ENCODE measurements around the gene TPK1. TPM values are rescaled to one million over a fixed set of nuclear protein-coding genes. Genes with fewer than 3 reads are reported as not detected.
"Not testable (repeated sequence)": the region's sequence is repeated elsewhere in the genome, so short reads cannot be mapped to it uniquely, and the experiment has no call there.

Gene TPK1
- total RNA-seq, 3 donors from 2014 or later (not counting 1 experiment from before 2014, with no cell fraction given): 20.9 to 28.6 (median 25.3) TPM

- ATAC-seq: no peak
- TF ChIP-seq, protein P1, sequence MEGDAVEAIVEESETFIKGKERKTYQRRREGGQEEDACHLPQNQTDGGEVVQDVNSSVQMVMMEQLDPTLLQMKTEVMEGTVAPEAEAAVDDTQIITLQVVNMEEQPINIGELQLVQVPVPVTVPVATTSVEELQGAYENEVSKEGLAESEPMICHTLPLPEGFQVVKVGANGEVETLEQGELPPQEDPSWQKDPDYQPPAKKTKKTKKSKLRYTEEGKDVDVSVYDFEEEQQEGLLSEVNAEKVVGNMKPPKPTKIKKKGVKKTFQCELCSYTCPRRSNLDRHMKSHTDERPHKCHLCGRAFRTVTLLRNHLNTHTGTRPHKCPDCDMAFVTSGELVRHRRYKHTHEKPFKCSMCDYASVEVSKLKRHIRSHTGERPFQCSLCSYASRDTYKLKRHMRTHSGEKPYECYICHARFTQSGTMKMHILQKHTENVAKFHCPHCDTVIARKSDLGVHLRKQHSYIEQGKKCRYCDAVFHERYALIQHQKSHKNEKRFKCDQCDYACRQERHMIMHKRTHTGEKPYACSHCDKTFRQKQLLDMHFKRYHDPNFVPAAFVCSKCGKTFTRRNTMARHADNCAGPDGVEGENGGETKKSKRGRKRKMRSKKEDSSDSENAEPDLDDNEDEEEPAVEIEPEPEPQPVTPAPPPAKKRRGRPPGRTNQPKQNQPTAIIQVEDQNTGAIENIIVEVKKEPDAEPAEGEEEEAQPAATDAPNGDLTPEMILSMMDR (IDR thresholded peaks at IDR 0.05): no peak
- Mint-ChIP-seq H3K27ac (no peak overlapping the region), H3K27me3 (ENCODE audit: low read depth in 2 of 2) (peaks cover 0 to 9% of the 10 kb centered on the region in 2 donors), H3K4me3 (no peak overlapping the region), H3K4me1 (no peaks in the 10 kb centered on the region), H3K36me3 (no peaks in the 10 kb centered on the region), H3K9me3 (no peaks in the 10 kb centered on the region)
- Histone ChIP-seq H3K4me1 (ENCODE audit: control insufficient read depth, insufficient read depth, low read length) (no peaks in the 10 kb centered on the region), H3K27me3 (ENCODE audit: control insufficient read depth, insufficient read depth, low read length) (no peaks in the 10 kb centered on the region), H3K4me3 (ENCODE audit: low read length) (no peak overlapping the region), H3K9me3 (ENCODE audit: control insufficient read depth, insufficient read depth, low read length) (no peaks in the 10 kb centered on the region), H3K36me3 (ENCODE audit: control insufficient read depth, insufficient read depth, low read length) (no peaks in the 10 kb centered on the region), H3K27ac (ENCODE audit: low read length) (no peak overlapping the region)
- intact Hi-C loops (cut with micrococcal nuclease): no loop called here
- DNase-seq: no peak
- WGBS (ENCODE audit: insufficient coverage): 88% methylated on average over 8 of the region's 9 CpGs
Measured at GRCh38 chr7:144436500-144436899, 399.4 kb downstream of the TPK1 start.

DNA sequence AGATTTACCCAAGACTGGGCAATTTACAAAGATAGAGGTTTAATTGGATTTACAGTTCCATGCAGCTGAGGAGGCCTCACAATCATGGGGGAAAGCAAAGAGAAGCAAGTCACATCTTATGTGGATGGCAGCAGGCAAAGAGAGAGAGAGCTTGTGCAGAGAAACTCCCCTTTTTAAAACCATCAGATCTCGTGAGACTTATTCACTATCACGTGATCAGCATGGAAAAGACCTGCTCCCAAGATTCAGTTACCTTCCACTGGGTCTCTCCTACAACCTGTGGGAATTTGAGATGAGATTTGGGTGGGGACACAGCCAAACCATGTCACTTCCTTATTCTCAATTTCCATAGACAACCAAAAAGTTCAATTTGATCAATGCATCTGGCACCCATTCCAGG lies 407.4 kb downstream of the TPK1 start:
- Histone ChIP-seq H3K4me3 (ENCODE audit: low read length) (no peak overlapping the region), H3K27me3 (ENCODE audit: control insufficient read depth, insufficient read depth, low read length) (no peaks in the 10 kb centered on the region), H3K4me1 (ENCODE audit: control insufficient read depth, insufficient read depth, low read length) (no peaks in the 10 kb centered on the region), H3K9me3 (ENCODE audit: control insufficient read depth, insufficient read depth, low read length) (peaks cover 9% of the 10 kb centered on the region), H3K27ac (ENCODE audit: low read length) (no peak overlapping the region), H3K36me3 (ENCODE audit: control insufficient read depth, insufficient read depth, low read length) (no peaks in the 10 kb centered on the region)
- TF ChIP-seq, protein P1 (IDR thresholded peaks at IDR 0.05): no peak
- no peaks in the 10 kb centered on the region for H3K4me1 Mint-ChIP-seq
- peaks cover 4 to 11% of the 10 kb centered on the region in 2 donors for H3K9me3 Mint-ChIP-seq
- intact Hi-C loops (cut with micrococcal nuclease): no loop called here
- WGBS (ENCODE audit: insufficient coverage): 100% methylated on average over 1 of the region's 2 CpGs
- no peaks in the 10 kb centered on the region for H3K36me3 Mint-ChIP-seq
- H3K27me3 Mint-ChIP-seq (ENCODE audit: low read depth in 2 of 2): peaks cover 0 to 7% of the 10 kb centered on the region in 2 donors
- ATAC-seq (no peak), DNase-seq (no peak)
- no peak overlapping the region for H3K4me3 Mint-ChIP-seq
- H3K27ac Mint-ChIP-seq: no peak overlapping the region

DNA sequence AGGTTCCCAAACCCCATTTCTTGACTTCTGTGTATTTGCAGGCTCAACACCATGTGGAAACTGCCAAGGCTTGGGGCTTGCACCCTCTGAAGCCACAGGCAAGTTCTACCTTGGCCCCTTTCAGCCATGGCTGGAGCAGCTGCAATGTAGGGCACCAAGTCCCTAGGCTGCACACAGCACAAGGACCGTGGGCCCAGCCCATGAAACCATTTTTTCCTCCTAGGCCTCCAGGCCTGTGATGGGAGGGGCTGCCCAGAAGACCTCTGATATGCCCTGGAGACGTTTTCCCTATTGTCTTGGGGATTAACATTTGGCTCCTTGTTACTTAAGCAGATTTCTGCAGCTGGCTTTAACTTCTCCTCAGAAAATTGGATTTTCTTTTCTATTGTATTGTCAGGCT lies 408.3 kb downstream of the TPK1 start:
- WGBS (ENCODE audit: insufficient coverage): 81% methylated on average over 2 of the region's 2 CpGs
- ATAC-seq; H3K27ac Mint-ChIP-seq; H3K4me3 Mint-ChIP-seq; intact Hi-C loops (cut with micrococcal nuclease); H3K27me3 ChIP-seq (ENCODE audit: control insufficient read depth, insufficient read depth, low read length); DNase-seq; H3K4me1 Mint-ChIP-seq; H3K9me3 ChIP-seq (ENCODE audit: control insufficient read depth, insufficient read depth, low read length); H3K36me3 ChIP-seq (ENCODE audit: control insufficient read depth, insufficient read depth, low read length); H3K27me3 Mint-ChIP-seq (ENCODE audit: low read depth in 2 of 2); H3K27ac ChIP-seq (ENCODE audit: low read length); H3K36me3 Mint-ChIP-seq; H3K4me1 ChIP-seq (ENCODE audit: control insufficient read depth, insufficient read depth, low read length); H3K4me3 ChIP-seq (ENCODE audit: low read length): not testable (repeated sequence)
- peaks cover 4 to 11% of the 10 kb centered on the region in 2 donors for H3K9me3 Mint-ChIP-seq

DNA sequence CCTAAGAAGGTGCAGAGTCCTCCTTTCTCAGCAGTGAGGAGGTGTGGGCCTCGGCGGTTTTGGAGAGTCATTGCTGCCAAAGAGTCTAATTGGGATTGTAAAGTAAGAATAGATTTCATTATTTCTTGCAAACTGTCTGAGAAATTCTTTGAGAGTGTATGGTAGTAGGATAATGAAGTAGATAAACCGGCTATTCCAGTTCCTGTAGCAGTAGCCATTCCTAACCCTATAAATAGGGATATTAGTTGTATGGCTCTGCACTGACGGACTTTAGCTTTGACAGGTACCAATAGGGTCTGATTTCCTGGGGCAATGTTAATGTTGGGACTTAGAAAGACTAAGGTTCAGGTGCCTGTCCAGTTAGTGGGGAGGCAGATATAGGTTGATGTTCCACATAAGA lies 416.9 kb downstream of the TPK1 start:
- H3K4me1 Mint-ChIP-seq; DNase-seq; H3K4me3 Mint-ChIP-seq; H3K4me3 ChIP-seq (ENCODE audit: low read length); H3K36me3 Mint-ChIP-seq; H3K9me3 Mint-ChIP-seq; intact Hi-C loops (cut with micrococcal nuclease); H3K36me3 ChIP-seq (ENCODE audit: control insufficient read depth, insufficient read depth, low read length); H3K27ac ChIP-seq (ENCODE audit: low read length); ATAC-seq; H3K27ac Mint-ChIP-seq; H3K9me3 ChIP-seq (ENCODE audit: control insufficient read depth, insufficient read depth, low read length); H3K27me3 ChIP-seq (ENCODE audit: control insufficient read depth, insufficient read depth, low read length); H3K4me1 ChIP-seq (ENCODE audit: control insufficient read depth, insufficient read depth, low read length): not testable (repeated sequence)
- H3K27me3 Mint-ChIP-seq (ENCODE audit: low read depth in 2 of 2): peaks cover 6 to 16% of the 10 kb centered on the region in 2 donors
- WGBS (ENCODE audit: insufficient coverage): 94% methylated on average over 3 of the region's 4 CpGs

- TF ChIP-seq, protein P1 (IDR thresholded peaks at IDR 0.05): no peak
- Histone ChIP-seq H3K4me3 (ENCODE audit: low read length) (no peak overlapping the region), H3K4me1 (ENCODE audit: control insufficient read depth, insufficient read depth, low read length) (no peaks in the 10 kb centered on the region), H3K9me3 (ENCODE audit: control insufficient read depth, insufficient read depth, low read length) (peaks cover 3% of the 10 kb centered on the region), H3K27ac (ENCODE audit: low read length) (no peak overlapping the region), H3K27me3 (ENCODE audit: control insufficient read depth, insufficient read depth, low read length) (no peaks in the 10 kb centered on the region), H3K36me3 (ENCODE audit: control insufficient read depth, insufficient read depth, low read length) (no peaks in the 10 kb centered on the region)
- Mint-ChIP-seq H3K4me1 (no peaks in the 10 kb centered on the region), H3K4me3 (no peak overlapping the region), H3K27me3 (ENCODE audit: low read depth in 2 of 2) (peaks cover 6 to 20% of the 10 kb centered on the region in 2 donors), H3K36me3 (no peaks in the 10 kb centered on the region), H3K9me3 (peaks cover 0 to 2% of the 10 kb centered on the region in 2 donors), H3K27ac (no peak overlapping the region)
- DNase-seq (no peak), ATAC-seq (no peak)
- intact Hi-C loops (cut with micrococcal nuclease): no loop called here
Measured at GRCh38 chr7:144416341-144416740, 419.5 kb downstream of the TPK1 start.
